GM21367 (cell line): Measurements from ENCODE around the gene FLT4.
A peak's percentile ranks its signal among the peaks of the same experiment; 100 is the strongest.
"Not testable (repeated sequence)": the region's sequence is repeated elsewhere in the genome, so short reads cannot be mapped to it uniquely, and the experiment has no call there.

Source experiments
- ATAC-seq: cut with Tn5 transposase; IDR thresholded peaks from one replicate; pipeline ENCODE4 v1.9.1; 2021; ENCODE audit not compliant: unreplicated experiment

The FLT4 gene

DNA sequence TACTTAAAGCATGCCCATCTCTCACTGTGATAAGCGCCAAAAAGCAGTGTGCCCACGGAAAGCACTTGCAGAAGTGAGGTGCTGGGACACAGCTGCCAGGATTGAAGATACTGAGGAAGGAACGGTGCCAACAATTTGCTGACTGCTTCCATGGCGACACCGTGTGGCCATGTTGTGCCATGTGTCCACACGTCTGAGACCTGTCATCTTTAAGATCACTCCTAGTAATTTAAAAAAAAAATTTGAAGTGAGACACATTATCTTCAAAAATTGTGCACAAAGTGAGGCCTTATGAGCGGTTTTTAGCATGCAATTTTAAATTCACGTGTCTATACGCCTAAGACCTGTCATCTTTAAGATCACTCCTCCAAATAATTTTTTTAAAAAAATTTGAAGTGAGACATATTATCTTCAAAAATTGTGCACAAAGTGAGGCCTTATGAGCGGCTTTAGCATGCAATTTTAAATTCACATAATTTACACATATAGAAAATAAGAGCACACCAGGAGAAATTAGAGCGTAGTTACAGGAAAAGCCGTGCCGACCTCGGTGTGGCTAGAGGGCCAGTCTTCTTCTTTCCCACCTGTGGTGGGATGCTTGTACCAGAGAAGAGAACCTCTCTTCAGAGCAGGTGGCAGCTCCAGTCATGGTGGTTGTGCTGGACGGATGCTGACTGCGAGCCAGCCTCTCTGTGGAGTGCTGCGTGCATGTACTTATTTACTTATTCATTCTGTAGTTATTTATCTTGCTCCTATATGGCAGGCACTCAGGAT lies 21.4 kb upstream of the FLT4 start:
- ATAC-seq = peak; percentile 62

DNA sequence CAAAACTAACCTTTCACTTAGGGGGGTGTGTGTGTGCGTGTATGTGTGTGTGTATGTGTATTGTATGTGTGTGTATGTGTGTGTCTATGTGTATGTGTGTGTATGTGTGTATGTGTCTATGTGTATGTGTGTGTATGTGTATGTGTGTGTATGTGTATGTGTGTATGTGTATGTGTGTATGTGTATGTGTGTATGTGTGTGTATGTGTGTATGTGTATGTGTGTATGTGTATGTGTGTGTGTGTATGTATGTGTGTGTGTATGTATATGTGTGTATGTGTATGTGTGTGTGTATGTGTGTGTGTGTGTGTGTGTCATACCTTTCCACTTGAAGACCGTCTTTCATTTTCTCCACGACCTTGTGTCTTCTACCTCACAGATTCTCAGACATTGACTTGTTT lies 20.8 kb upstream of the FLT4 start:
- no peak for ATAC-seq

DNA sequence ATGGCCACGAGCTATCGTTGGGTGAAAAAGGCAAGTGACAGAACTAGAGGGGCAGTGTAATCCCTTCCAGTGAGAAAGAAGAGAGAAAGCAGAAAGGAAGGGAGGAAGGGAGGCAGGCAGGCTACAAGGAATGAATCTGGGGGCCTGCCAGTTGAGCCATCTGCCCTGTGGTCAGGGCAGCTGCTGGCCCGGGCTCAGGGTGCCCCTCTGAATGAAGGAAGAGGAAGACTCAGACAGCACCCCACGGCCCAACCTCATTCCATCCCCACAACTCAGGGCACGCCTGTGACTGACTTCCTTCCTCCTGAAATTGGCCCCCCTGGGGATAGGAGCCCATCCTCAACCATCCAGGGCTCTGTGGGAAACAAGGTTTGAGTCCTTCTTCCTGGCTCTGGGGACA lies 20.3 kb upstream of the FLT4 start:
- no peak for ATAC-seq

DNA sequence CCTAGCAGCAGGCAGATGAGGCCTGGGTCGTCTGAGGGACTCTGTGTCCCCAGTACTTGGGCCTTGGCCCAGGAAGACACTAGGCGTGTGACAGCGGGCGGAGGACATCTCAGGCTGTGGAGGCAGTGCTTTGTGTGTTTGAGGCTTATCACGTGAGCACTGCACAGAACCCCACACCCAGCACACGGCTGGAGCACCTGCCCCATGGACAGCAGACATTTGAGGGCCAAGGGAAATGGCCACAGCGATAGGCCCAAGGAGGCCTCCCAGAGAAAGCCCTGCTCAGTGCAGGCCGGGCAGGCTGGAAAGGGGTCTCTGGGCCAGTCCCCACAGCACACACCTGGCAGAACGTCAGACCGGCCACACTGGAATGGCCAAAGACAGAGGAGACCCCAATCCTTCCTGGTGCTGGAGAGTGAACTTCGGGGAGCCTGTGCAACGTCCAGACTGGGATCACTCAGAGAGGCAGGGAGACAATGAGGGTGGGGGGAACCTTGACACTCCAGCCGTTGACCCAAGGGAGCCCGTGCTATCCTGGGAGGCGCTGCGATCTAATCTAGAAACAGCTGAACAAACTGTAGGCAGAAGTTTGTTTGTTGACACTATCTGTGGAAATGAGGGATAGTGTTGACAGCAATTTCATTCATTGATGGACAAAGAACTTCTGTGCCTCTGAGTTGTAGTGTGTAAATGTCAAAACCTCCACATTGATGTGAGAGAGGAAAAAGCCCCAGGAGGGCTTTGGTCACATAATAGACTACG lies 19.6 kb upstream of the FLT4 start:
- ATAC-seq = no peak

DNA sequence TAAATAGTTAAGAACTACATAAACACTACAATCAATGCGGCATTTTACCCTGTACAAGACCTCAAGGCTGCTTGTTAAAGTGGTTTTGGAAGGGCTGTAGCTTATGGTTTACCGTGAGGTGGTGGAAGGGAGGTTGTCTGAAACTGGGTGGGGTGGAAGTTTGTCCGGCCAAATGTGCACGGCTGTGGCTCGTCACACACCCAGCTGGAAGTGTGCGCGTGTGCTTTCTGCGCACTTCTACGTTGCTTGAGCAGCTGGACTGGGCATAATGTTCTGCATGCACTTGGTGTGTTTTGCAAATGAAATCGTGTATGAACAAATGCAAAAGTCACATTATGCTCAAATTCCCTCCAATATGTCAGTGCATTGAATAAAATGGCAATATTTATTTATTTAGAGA lies 17.4 kb upstream of the FLT4 start:
- ATAC-seq = no peak

DNA sequence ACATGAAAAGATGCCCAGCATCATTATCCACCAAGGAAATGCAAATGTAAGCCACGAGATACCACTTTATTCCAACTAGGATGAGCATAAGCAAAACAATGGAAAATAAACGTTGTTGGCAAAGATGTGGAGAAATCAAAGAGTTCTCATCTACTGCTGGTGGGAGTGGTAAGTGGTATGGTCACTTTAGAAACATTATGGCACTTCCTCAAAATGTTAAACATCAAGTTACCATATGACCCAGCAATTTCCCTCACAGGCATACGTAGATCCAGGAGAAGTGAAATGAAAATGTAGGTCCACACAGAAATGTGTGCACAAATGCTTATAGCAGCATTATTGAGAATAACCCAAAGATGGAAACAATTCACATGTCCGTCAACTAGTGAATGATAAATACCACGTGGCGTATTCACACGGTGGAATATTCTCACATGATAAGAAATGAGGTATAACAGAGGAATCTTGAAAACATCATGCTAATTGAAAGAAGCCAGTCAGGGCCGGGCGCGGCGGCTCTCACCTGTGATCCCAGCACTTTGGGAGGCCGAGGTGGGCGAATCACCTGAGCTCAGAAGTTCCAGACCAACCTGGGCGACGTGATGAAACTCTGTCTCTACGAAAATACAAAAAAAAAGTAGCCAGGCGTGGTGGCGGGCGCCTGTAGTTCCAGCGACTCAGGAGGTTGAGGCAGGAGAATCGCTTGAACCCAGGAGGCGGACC lies 16.4 kb upstream of the FLT4 start:
- no peak for ATAC-seq

DNA sequence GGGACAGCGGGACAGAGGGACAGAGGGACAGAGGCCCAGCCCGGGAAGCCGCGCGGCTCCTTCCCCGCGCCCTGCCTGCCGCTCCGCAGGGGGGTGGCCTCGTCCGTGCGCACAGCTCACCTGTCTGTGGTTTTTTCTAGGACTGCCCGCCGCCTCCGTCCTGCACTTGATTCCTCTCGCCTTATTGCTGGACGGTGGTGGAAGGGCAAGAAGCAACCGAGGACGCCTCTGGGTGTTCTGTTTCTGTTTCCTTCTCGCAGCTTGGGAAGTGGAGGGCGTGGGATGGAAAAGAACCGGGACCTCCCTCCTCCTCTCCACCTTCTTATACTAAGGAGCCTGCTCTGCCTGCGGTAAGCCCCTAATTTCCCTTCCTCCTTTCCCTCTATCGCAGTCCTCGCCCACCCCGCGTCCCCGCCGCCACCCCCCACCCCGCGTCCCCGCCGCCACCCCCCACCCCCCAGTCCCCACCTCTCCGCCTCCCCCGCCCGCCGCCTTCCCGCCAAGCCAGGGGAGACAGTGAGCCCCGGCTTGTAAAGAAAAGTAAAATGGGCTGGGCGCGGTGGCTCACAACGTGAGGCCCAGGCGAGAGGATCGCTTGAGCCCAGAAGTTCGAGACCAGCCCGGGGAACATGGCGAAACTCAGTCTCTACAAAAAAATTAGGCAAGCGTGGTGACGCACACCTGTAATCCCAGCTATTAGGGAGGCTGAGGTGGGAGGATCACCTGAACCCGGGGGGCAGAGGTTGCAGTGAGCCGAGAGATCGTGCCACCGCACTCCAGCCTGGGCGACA lies 9.6 kb upstream of the FLT4 start:
- no peak for ATAC-seq

DNA sequence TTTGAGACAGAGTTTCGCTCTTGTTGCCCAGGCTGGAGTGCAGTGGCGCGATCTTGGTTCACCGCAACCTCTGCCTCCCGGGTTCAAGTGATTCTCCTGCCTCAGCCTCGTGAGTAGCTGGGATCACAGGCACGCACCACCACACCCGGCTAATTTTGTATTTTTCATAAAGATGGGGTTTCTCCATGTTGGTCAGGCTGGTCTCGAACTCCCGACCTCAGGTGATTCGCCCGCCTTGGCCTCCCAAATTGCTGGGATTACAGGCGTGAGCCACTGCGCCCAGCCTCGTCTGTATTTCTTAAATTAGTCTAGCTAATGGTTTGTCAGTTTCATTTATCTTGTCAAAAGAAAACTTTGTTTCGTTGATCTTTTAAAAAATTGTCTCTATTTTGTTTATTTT lies 5.8 kb upstream of the FLT4 start:
- not testable (repeated sequence) for ATAC-seq

DNA sequence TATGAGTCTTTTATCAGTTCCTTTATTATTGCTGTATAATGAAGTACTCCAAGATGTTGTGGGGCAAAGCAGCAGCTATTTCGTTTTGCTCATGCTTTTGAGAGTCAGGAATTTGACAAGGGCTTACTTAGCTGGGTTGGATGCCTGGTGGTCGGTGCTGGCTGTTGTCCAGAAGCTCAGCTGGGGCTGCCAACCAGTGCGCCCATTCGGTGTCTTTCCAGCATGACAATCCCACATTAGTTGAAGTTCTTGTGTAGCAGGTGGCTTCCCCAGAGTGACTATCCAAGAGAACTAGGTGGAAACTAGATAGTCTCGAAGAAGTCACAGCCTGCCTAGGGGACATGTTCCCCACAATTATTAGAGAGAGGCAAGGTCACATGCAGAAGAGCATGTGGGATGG lies 3.4 kb upstream of the FLT4 start:
- ATAC-seq = no peak

DNA sequence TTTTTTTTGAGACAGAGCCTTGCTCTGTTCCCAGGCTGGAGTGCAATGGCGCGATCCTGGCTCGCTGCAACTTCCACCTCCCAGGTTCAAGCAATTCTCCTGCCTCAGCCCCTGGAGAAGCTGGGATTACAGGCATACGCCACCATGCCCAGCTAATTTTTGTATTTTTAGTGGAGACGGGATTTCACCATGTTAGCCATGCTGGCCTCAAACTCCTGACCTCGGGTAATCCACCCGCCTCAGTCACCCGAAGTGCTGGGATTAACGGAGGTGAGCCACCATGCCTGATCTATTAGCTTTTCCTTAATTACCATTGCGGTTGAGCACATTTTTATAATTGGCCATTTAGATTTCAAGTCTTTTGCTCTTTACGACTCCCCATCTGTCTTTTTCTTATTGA lies 2.9 kb upstream of the FLT4 start:
- no peak for ATAC-seq

DNA sequence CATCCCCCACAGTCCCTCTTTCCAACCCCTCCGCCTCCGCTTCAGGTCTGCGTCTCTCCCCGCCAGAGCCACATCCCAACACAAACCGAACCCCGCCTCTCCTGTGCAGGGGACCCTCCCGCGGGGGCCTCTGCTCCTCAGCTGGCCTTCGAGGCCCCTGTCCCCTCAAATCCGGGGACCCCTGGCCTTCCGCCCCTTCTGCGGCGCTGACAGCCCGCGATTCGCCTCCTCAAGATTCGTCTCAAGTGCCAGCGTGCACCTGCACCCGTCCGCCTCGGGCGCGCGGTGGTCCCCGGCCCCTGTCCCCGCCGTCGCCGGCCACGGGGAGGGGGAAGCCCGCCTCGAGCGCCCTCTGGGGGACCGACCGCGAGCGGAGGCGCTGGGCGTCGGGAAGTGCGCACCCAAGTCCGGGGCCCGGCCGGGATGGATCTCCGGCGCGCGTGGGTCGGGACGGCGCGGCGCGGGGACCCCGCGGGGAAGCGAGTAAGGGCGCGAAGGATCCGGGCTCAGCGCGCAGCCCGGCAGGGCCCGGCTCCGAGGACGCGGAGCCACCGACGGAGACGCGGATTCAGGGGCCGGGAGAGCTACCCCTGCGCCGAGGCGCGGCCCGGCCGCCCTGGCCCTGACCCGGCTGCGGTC lies 623 bp downstream of the FLT4 start:
- ATAC-seq = no peak

DNA sequence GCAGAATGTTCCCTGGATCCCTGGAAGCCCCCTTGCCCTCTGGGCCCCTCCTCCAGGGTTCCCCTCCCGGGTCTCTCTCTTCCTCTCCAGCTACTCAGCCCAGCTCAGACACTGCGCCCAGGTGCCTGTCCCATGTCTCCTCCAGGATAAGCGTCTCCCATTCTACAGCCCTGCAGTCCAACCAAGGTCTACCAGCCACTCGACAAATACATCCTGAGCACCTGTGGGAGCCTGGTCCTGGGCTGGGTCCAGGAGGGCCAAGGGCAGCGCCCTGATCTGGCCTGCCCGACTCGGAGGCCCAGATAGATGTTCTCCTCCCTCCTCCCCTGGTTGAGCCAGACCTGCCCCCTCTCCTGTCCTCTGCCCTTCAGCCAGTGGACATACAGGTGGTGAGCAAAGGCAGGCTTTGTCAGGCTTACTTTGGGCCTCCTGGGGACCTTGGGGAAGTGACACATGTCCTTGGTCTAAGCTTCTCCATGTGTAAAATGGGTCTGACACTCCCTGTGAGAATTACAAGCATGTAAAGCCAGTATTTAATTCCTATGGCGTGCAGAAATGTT lies 1.4 kb downstream of the FLT4 start:
- no peak for ATAC-seq

DNA sequence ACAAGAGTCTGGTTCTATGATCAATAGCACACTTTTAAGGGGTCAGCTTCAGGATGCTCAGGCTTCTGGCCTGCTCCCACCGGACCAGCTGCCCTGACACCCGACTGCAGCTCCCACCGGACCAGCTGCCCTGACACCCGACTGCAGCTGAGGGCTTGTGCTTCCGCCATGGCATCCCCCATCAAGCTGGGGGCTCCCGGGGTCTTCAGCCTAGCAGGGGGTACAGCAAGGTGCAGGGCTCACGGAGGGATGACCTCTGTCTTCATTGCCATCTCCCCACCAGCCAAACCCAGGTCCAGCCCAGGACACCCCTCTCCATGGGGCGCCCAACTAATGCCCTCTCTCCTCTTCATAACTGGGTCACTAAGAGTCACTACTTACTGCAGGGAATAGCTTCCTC lies 1.9 kb downstream of the FLT4 start:
- ATAC-seq = no peak

DNA sequence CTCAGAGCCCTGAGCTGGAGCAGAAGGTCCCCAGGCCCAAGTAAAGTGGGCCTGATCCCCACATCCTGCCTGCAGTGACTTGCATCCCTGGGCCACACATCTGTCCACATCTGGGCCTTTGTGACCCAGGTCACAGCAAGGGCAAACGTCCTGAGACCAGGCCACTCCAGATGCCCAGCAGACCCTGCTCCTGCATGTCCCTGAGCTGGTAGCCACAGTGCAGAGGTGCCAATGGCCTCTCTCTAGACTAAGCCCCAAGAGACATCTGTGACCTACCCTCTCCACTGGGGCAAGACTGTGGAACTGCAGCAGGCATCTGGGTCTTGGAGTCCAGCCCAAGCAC lies 2.5 kb downstream of the FLT4 start:
- ATAC-seq = no peak

DNA sequence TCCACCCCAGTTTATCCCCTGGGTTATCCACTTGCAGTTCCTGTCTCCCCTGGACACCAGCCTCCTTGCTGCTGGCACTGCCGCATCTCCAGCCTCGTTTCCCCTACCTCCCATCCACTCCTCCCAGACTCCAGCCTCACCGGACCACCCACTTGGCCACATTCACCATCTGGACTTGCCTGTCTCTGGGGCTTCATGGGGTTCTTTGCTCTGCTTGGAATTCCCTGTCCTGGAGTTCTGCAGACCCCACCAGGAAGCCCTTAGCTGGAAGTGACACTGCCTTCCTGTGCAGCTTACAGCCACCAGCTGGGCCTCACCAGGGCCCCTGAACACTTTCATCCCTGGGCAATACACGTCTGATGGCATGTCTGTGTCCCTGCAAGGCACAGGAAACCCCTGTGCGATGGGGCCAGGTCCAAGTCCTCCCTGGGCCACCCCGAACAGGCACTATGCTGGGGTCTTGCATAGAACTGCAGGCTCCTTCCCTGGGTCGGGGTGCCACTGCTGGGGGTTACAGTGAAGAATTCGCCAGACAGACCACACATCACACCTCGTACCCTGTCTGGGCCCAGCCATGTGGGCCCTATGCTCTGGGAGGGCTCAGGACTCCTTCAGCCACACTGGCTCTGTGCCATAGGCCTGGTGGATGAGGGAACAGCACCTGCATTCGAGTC lies 3.0 kb downstream of the FLT4 start:
- no peak for ATAC-seq

DNA sequence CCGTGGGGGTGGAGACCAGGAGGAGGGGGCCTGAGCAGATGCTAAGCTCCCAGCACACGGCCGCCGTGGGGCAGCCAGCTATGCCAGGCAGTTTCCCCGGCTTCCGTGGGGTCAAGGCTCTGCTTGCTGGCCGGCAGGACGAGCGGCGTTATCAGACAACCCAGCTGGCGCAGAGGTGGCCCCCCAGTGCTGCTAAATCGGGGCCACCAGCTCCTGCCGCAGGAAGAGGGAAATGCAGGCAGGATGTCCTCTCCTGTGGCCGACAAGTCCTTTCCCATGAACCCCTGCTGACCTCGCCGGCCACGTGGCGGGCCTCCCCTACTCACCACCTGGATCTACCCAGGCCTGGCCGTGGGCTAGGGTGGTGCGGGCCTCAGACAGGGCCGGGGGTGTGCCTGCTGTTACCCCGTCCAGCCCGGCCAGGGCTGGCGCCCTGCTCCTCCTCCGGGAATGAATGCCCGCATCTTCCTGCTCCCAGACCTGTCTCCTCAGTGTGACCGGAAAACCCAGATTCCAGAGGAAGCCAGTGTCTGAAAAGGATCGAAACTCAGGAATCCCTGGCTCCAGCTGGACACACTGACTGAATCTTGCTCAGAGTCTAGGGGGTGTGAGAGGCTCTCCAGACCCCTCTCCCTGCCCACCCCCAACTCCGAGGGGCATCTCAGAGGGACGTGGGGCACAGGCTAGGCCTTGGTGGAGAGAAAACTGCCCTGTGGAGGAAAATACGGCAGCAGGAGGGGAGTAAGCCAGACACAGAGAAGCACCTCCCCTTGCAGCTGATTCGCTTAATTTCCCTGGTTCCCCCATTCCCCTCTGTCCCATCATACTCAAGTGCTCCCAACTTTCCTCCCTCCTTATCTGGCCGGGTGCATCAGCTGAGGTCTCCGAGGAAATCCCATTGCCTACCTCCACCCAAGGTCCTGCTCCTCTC lies 3.9 kb downstream of the FLT4 start:
- no peak for ATAC-seq

DNA sequence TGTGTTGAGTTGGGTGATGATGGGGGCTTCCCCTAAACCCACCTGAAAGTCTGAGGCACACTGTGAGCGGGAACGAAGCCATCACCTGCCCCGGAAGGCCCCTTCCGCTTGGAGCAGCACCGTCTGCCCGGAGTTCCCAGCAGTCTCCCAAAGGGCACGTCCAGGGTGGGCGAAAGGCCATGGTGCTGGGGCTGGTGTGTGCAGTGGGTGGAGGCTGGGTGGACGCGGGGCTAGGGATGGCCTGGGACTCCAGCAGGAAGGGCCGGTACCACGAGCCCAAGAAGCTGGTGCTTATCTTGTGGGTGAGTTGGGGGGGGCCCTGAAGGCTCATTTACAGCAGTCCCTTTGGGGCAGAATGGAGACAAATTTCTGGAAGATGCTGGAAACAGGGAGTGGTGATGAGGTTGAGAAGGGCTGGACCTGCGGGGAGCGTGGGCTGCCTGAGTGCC lies 4.6 kb downstream of the FLT4 start:
- ATAC-seq = no peak

DNA sequence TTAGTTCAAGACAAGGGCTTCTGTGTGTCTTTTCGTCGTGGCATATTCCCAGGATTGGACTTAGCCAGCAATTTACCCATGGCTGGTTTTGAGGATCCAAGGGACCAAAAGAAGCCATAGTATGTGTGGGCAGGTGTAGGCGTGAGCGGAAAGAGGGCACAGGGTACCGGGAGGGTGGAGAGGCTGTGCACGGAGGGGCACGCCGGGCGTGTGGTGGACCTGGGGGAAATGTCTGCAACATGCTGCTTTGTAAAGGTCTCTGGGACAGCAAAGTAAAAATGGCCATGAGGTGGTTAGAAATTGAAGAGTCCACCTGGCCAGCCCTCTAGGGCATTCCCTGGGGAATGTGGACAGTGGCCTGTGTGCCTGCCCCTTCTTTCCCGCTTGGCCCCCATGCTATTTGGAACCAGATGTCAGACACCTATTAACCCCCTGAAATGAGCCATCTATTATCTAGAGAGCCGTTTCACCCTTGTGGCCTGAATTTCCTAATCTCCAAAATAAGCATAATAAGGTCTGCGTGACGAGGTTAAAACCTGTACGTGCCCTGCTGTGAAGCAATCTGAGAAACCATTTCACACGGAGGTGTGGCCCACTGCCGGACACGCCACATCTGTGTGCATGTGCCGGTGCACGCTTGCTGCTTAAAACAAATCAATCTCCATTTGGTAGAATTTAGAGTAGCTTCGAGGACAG lies 5.1 kb downstream of the FLT4 start:
- no peak for ATAC-seq
